Colonic mucosa (tissue), 4 donors: ENCODE measurements around the gene KRT2. TPM values are rescaled to one million over a fixed set of nuclear protein-coding genes. Genes with fewer than 3 reads are reported as not detected.

Source experiments
- DNase-seq: peaks from one replicate; pipeline ENCODE4 v3.0.0-alpha.2; 2020
- H3K27ac ChIP-seq: fragments of 200-600 bp; one replicate; pipeline ENCODE4 v1.8.0; 2021
- H3K27me3 ChIP-seq: fragments of 200-600 bp; one replicate; pipeline ENCODE4 v1.8.0; 2021
- H3K36me3 ChIP-seq: fragments of 200-600 bp; one replicate; pipeline ENCODE4 v1.8.0; 2021
- H3K4me1 ChIP-seq: fragments of 200-600 bp; one replicate; pipeline ENCODE4 v1.8.0; 2021; ENCODE audit warnings: mild to moderate bottlenecking
- H3K4me3 ChIP-seq: fragments of 200-600 bp; one replicate; pipeline ENCODE4 v1.8.0; 2021
- H3K9ac ChIP-seq, 2 donors: one replicate each; pipeline ENCODE4 v1.7.0; 2013; ENCODE audit warnings: control low read depth in 2 of 2, low read depth in 2 of 2, low read length in 2 of 2
- H3K9me3 ChIP-seq: fragments of 200-600 bp; one replicate; pipeline ENCODE4 v1.8.0; 2021
- CTCF ChIP-seq: fragments of 200-600 bp; IDR thresholded peaks from one replicate; pipeline ENCODE4 v1.8.0; 2022; ENCODE audit warnings: antibody characterized with exemption, mild to moderate bottlenecking
- intact Hi-C: fragments of 100-400 bp; cut with DNase I; formaldehyde crosslinking; loops from one replicate; pipeline ENCODE4 v1.14.1; 2022
- total RNA-seq, 2 donors: library from RNA; stranded (reverse); fragmentation: NEBNext Ultra II Directional in 1 of 2; extraction: Animal tissue kit (Norgen Biotek cat#: 25700) in 1 of 2; gene quantifications; one replicate each; pipeline ENCODE4 v1.2.1, GENCODE V29; 2021
- donor health status: healthy.
- donor health status: DM: no; HTN: no; CAD: no.
- donor health status: DM: no; HTN: no; CAD: no.

Gene KRT2
- total RNA-seq, 2 donors from 2014 or later = not detected

GRCh38 chr12:52605542-52605941 lies 46.5 kb downstream of the KRT2 start:
- H3K9ac ChIP-seq = no peak overlapping the region
- intact Hi-C loops = no loop called here
- TF ChIP-seq CTCF = no peak
- no peaks in the 10 kb centered on the region for H3K9me3 ChIP-seq
- no peak for DNase-seq
- no peaks in the 10 kb centered on the region for H3K36me3 ChIP-seq
- no peak overlapping the region for H3K27ac ChIP-seq
- no peak overlapping the region for H3K4me3 ChIP-seq
- no peaks in the 10 kb centered on the region for H3K4me1 ChIP-seq
- peaks cover 9% of the 10 kb centered on the region for H3K27me3 ChIP-seq

- no peak overlapping the region for H3K4me3 ChIP-seq
- no peak overlapping the region for H3K27ac ChIP-seq
- no peak overlapping the region for H3K9ac ChIP-seq
- no peaks in the 10 kb centered on the region for H3K9me3 ChIP-seq
- no peaks in the 10 kb centered on the region for H3K4me1 ChIP-seq
- no peak for TF ChIP-seq CTCF
- H3K36me3 ChIP-seq = no peaks in the 10 kb centered on the region
- peaks cover 15% of the 10 kb centered on the region for H3K27me3 ChIP-seq
- no peak for DNase-seq
- intact Hi-C loops = no loop called here
Measured at GRCh38 chr12:52604859-52605258, 47.2 kb downstream of the KRT2 start.

GRCh38 chr12:52603314-52603713 lies 48.7 kb downstream of the KRT2 start:
- Histone ChIP-seq H3K27ac (no peak overlapping the region), H3K4me3 (no peak overlapping the region), H3K4me1 (no peaks in the 10 kb centered on the region), H3K36me3 (no peaks in the 10 kb centered on the region), H3K27me3 (peaks cover 15% of the 10 kb centered on the region), H3K9ac (no peak overlapping the region), H3K9me3 (no peaks in the 10 kb centered on the region)
- intact Hi-C loops = no loop called here
- no peak for TF ChIP-seq CTCF
- no peak for DNase-seq

- H3K9ac ChIP-seq = no peak overlapping the region
- no peak for TF ChIP-seq CTCF
- H3K27me3 ChIP-seq = peaks cover 15% of the 10 kb centered on the region
- H3K27ac ChIP-seq = no peak overlapping the region
- H3K9me3 ChIP-seq = no peaks in the 10 kb centered on the region
- H3K4me1 ChIP-seq = no peaks in the 10 kb centered on the region
- no peaks in the 10 kb centered on the region for H3K36me3 ChIP-seq
- no peak overlapping the region for H3K4me3 ChIP-seq
- no peak for DNase-seq
- intact Hi-C loops = no loop called here
Measured at GRCh38 chr12:52602552-52602951, 49.5 kb downstream of the KRT2 start.

- no peaks in the 10 kb centered on the region for H3K4me1 ChIP-seq
- TF ChIP-seq CTCF = no peak
- no peak overlapping the region for H3K27ac ChIP-seq
- no peak overlapping the region for H3K4me3 ChIP-seq
- intact Hi-C loops = no loop called here
- no peak overlapping the region for H3K9ac ChIP-seq
- peaks cover 15% of the 10 kb centered on the region for H3K27me3 ChIP-seq
- DNase-seq = no peak
- H3K36me3 ChIP-seq = no peaks in the 10 kb centered on the region
- no peaks in the 10 kb centered on the region for H3K9me3 ChIP-seq
Measured at GRCh38 chr12:52601671-52602070, 50.3 kb downstream of the KRT2 start.
